ENCODE results near the gene C12orf42.
"Not testable (repeated sequence)": the region's sequence is repeated elsewhere in the genome, so short reads cannot be mapped to it uniquely, and the experiment has no call there.

C12orf42 gene

GRCh38 chr12:103434165-103435105 lies 61.3 kb downstream of the C12orf42 start:
- DNase-seq; in situ Hi-C loops (cut with HindIII; ENCODE audit: low pct_ligation_motif_present, low pct_unique_long_range_greater_than_20kb, low sequenced_read_pairs): not testable (repeated sequence)

- in situ Hi-C loops (cut with HindIII; ENCODE audit: low pct_ligation_motif_present, low pct_unique_long_range_greater_than_20kb, low sequenced_read_pairs) = no loop called here
- no peak for DNase-seq
These were observed 63.8 kb downstream of the C12orf42 start for GRCh38 chr12:103431950-103432349.

GRCh38 chr12:103431387-103431786 lies 64.4 kb downstream of the C12orf42 start:
- DNase-seq = no peak
- in situ Hi-C loops (cut with HindIII; ENCODE audit: low pct_ligation_motif_present, low pct_unique_long_range_greater_than_20kb, low sequenced_read_pairs) = no loop called here

GRCh38 chr12:103425674-103426073 lies 70.1 kb downstream of the C12orf42 start:
- DNase-seq; in situ Hi-C loops (cut with HindIII; ENCODE audit: low pct_ligation_motif_present, low pct_unique_long_range_greater_than_20kb, low sequenced_read_pairs): not testable (repeated sequence)

GRCh38 chr12:103424849-103425586 lies 70.8 kb downstream of the C12orf42 start:
- in situ Hi-C loops (cut with HindIII; ENCODE audit: low pct_ligation_motif_present, low pct_unique_long_range_greater_than_20kb, low sequenced_read_pairs); DNase-seq: not testable (repeated sequence)

- in situ Hi-C loops (cut with HindIII; ENCODE audit: low pct_ligation_motif_present, low pct_unique_long_range_greater_than_20kb, low sequenced_read_pairs) = no loop called here
- DNase-seq = no peak
These were observed 72.3 kb downstream of the C12orf42 start for GRCh38 chr12:103423516-103423910.

- in situ Hi-C loops (cut with HindIII; ENCODE audit: low pct_ligation_motif_present, low pct_unique_long_range_greater_than_20kb, low sequenced_read_pairs) = no loop called here
These were observed 72.8 kb downstream of the C12orf42 start for GRCh38 chr12:103422746-103423515.

GRCh38 chr12:103422328-103422727 lies 73.4 kb downstream of the C12orf42 start:
- no peak for DNase-seq
- in situ Hi-C loops (cut with HindIII; ENCODE audit: low pct_ligation_motif_present, low pct_unique_long_range_greater_than_20kb, low sequenced_read_pairs) = no loop called here

More at GRCh38 chr12:103422746-103423515, 72.8 kb downstream of the C12orf42 start:
- DNase-seq = no peak

- no peak for DNase-seq
- in situ Hi-C loops (cut with HindIII; ENCODE audit: low pct_ligation_motif_present, low pct_unique_long_range_greater_than_20kb, low sequenced_read_pairs) = no loop called here
These were observed 74.4 kb downstream of the C12orf42 start for GRCh38 chr12:103421402-103421801.

- no peak for DNase-seq
- in situ Hi-C loops (cut with HindIII; ENCODE audit: low pct_ligation_motif_present, low pct_unique_long_range_greater_than_20kb, low sequenced_read_pairs) = no loop called here
These were observed 80.1 kb downstream of the C12orf42 start for GRCh38 chr12:103415681-103416080.

GRCh38 chr12:103401421-103401820 lies 94.3 kb downstream of the C12orf42 start:
- in situ Hi-C loops (cut with HindIII; ENCODE audit: low pct_ligation_motif_present, low pct_unique_long_range_greater_than_20kb, low sequenced_read_pairs) = no loop called here
- peak; percentile 74 for DNase-seq

GRCh38 chr12:103399986-103400385 lies 95.8 kb downstream of the C12orf42 start:
- in situ Hi-C loops (cut with HindIII; ENCODE audit: low pct_ligation_motif_present, low pct_unique_long_range_greater_than_20kb, low sequenced_read_pairs) = no loop called here
- DNase-seq = no peak

- in situ Hi-C loops (cut with HindIII; ENCODE audit: low pct_ligation_motif_present, low pct_unique_long_range_greater_than_20kb, low sequenced_read_pairs) = no loop called here
- no peak for DNase-seq
These were observed 98.2 kb downstream of the C12orf42 start for GRCh38 chr12:103397536-103397935.

- no peak for DNase-seq
- in situ Hi-C loops (cut with HindIII; ENCODE audit: low pct_ligation_motif_present, low pct_unique_long_range_greater_than_20kb, low sequenced_read_pairs) = no loop called here
These were observed 103.0 kb downstream of the C12orf42 start for GRCh38 chr12:103392722-103393121.

- in situ Hi-C loops (cut with HindIII; ENCODE audit: low pct_ligation_motif_present, low pct_unique_long_range_greater_than_20kb, low sequenced_read_pairs) = no loop called here
- no peak for DNase-seq
These were observed 104.7 kb downstream of the C12orf42 start for GRCh38 chr12:103391103-103391502.

- DNase-seq = no peak
- in situ Hi-C loops (cut with HindIII; ENCODE audit: low pct_ligation_motif_present, low pct_unique_long_range_greater_than_20kb, low sequenced_read_pairs) = no loop called here
These were observed 108.4 kb downstream of the C12orf42 start for GRCh38 chr12:103387385-103387784.

GRCh38 chr12:103386451-103386850 lies 109.3 kb downstream of the C12orf42 start:
- in situ Hi-C loops (cut with HindIII; ENCODE audit: low pct_ligation_motif_present, low pct_unique_long_range_greater_than_20kb, low sequenced_read_pairs) = no loop called here
- no peak for DNase-seq

GRCh38 chr12:103382736-103383346 lies 112.9 kb downstream of the C12orf42 start:
- in situ Hi-C loops (cut with HindIII; ENCODE audit: low pct_ligation_motif_present, low pct_unique_long_range_greater_than_20kb, low sequenced_read_pairs) = no loop called here
- DNase-seq = no peak
